Measurements from ENCODE around the gene MAGI1. TPM values are rescaled to one million over a fixed set of nuclear protein-coding genes. Genes with fewer than 3 reads are reported as not detected.

MAGI1 gene
- total RNA-seq, 1 donor from 2014 or later = 5.0 TPM

- Histone ChIP-seq H3K36me3 (ENCODE audit: control insufficient read depth, insufficient read depth, low read length) (no peaks in the 10 kb centered on the region), H3K27me3 (ENCODE audit: control insufficient read depth, insufficient read depth, low read length) (no peaks in the 10 kb centered on the region), H3K4me3 (ENCODE audit: low read depth, low read length) (peak overlapping the region; percentile 69)
- FAIRE-seq = no peak
- TF ChIP-seq CTCF (IDR thresholded peaks at IDR 0.05; ENCODE audit: insufficient read depth, low read length, severe bottlenecking) = no peak
- no peak for DNase-seq (ENCODE audit: low read depth)
These were observed 363 bp downstream of the MAGI1 start for GRCh38 chr3:66038384-66038725.

DNA sequence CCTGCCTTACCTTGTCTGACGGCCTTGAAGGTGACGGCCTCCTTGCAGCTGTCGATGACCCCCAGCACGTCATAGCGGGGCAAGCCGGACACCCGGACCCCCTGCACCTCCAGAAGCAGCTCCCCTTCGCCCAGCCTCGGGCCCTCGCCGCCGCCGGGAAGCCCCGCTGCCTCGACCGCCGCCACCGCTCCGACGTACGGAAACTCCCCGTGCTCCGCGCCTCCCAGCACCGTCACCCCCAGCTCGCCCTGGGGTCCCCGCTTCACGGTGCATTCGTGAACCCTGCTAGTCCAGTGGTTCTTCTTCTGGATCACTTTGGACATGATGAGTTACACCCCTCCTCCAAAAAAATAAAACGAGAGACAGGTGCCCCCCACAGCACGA is 740 bp downstream of the MAGI1 start:
- DNase-seq (ENCODE audit: low read depth) = no peak
- Histone ChIP-seq H3K36me3 (ENCODE audit: control insufficient read depth, insufficient read depth, low read length) (no peaks in the 10 kb centered on the region), H3K27me3 (ENCODE audit: control insufficient read depth, insufficient read depth, low read length) (no peaks in the 10 kb centered on the region), H3K4me3 (ENCODE audit: low read depth, low read length) (peak overlapping the region; percentile 69)
- no peak for FAIRE-seq
- no peak for TF ChIP-seq CTCF (IDR thresholded peaks at IDR 0.05; ENCODE audit: insufficient read depth, low read length, severe bottlenecking)

GRCh38 chr3:66037330-66037985 is 1.3 kb downstream of the MAGI1 start:
- FAIRE-seq (no peak), DNase-seq (ENCODE audit: low read depth) (peak; percentile 51)
- H3K27me3 ChIP-seq (ENCODE audit: control insufficient read depth, insufficient read depth, low read length) = no peaks in the 10 kb centered on the region
- no peaks in the 10 kb centered on the region for H3K36me3 ChIP-seq (ENCODE audit: control insufficient read depth, insufficient read depth, low read length)
- peak overlapping the region; percentile 69 for H3K4me3 ChIP-seq (ENCODE audit: low read depth, low read length)
- TF ChIP-seq CTCF (IDR thresholded peaks at IDR 0.05; ENCODE audit: insufficient read depth, low read length, severe bottlenecking) = peak; percentile 39

GRCh38 chr3:66036586-66037148 is 2.1 kb downstream of the MAGI1 start:
- Histone ChIP-seq H3K4me3 (ENCODE audit: low read depth, low read length) (no peak overlapping the region), H3K36me3 (ENCODE audit: control insufficient read depth, insufficient read depth, low read length) (no peaks in the 10 kb centered on the region), H3K27me3 (ENCODE audit: control insufficient read depth, insufficient read depth, low read length) (no peaks in the 10 kb centered on the region)
- FAIRE-seq (no peak), DNase-seq (ENCODE audit: low read depth) (no peak)
- no peak for TF ChIP-seq CTCF (IDR thresholded peaks at IDR 0.05; ENCODE audit: insufficient read depth, low read length, severe bottlenecking)

- no peak for TF ChIP-seq CTCF (IDR thresholded peaks at IDR 0.05; ENCODE audit: insufficient read depth, low read length, severe bottlenecking)
- FAIRE-seq (no peak), DNase-seq (ENCODE audit: low read depth) (no peak)
- Histone ChIP-seq H3K36me3 (ENCODE audit: control insufficient read depth, insufficient read depth, low read length) (no peaks in the 10 kb centered on the region), H3K27me3 (ENCODE audit: control insufficient read depth, insufficient read depth, low read length) (no peaks in the 10 kb centered on the region), H3K4me3 (ENCODE audit: low read depth, low read length) (no peak overlapping the region)
These were observed 2.8 kb downstream of the MAGI1 start for GRCh38 chr3:66035763-66036477.

Data from bronchial epithelial cell (primary cell).